GM18517 (cell line): ENCODE measurements around the gene AIM2.
A peak's percentile ranks its signal among the peaks of the same experiment; 100 is the strongest.
"Not testable (repeated sequence)": the region's sequence is repeated elsewhere in the genome, so short reads cannot be mapped to it uniquely, and the experiment has no call there.

Experiments
- ATAC-seq: cut with Tn5 transposase; IDR thresholded peaks from one replicate; pipeline ENCODE4 v1.9.1; 2021; ENCODE audit warnings: mild to moderate bottlenecking, moderate library complexity; ENCODE audit not compliant: unreplicated experiment

The AIM2 gene

GRCh38 chr1:159076438-159077119 is at the start of gene AIM2:
Gene AIM2, minus strand, starts transcription at chr1:159076766. Its CDS starts 3,267 bp downstream, at chr1:159073499.
- ATAC-seq = peak; percentile 85

GRCh38 chr1:159123587-159123986 is 47.0 kb upstream of the AIM2 start:
- ATAC-seq = no peak

GRCh38 chr1:159122005-159122621 is 45.5 kb upstream of the AIM2 start:
- peak; percentile 78 for ATAC-seq

GRCh38 chr1:159121526-159121925 is 45.0 kb upstream of the AIM2 start:
- ATAC-seq = peak; percentile 52

GRCh38 chr1:159120317-159120716 is 43.8 kb upstream of the AIM2 start:
- no peak for ATAC-seq

GRCh38 chr1:159113596-159114433 is 37.2 kb upstream of the AIM2 start:
- ATAC-seq = no peak

GRCh38 chr1:159103021-159103420 is 26.5 kb upstream of the AIM2 start:
- not testable (repeated sequence) for ATAC-seq

GRCh38 chr1:159100589-159100988 is 24.0 kb upstream of the AIM2 start:
- no peak for ATAC-seq

GRCh38 chr1:159098596-159098995 is 22.0 kb upstream of the AIM2 start:
- ATAC-seq = no peak

- ATAC-seq = no peak
Observed at GRCh38 chr1:159092036-159092760, 15.6 kb upstream of the AIM2 start.

GRCh38 chr1:159091607-159092031 is 15.1 kb upstream of the AIM2 start:
- ATAC-seq = no peak

GRCh38 chr1:159091180-159091560 is 14.6 kb upstream of the AIM2 start:
- ATAC-seq = no peak

GRCh38 chr1:159090286-159091179 is 14.0 kb upstream of the AIM2 start:
- ATAC-seq = no peak

- peak; percentile 69 for ATAC-seq
Observed at GRCh38 chr1:159089184-159089791, 12.7 kb upstream of the AIM2 start.

- no peak for ATAC-seq
Observed at GRCh38 chr1:159088546-159089183, 12.1 kb upstream of the AIM2 start.

GRCh38 chr1:159088050-159088449 is 11.5 kb upstream of the AIM2 start:
- no peak for ATAC-seq

GRCh38 chr1:159084867-159085266 is 8.3 kb upstream of the AIM2 start:
- no peak for ATAC-seq

- ATAC-seq = no peak
Observed at GRCh38 chr1:159084152-159084551, 7.6 kb upstream of the AIM2 start.

GRCh38 chr1:159083013-159083412 is 6.4 kb upstream of the AIM2 start:
- no peak for ATAC-seq
